OCI-LY7 (cell line): Measurements from ENCODE around the gene AKT1. TPM values are rescaled to one million over a fixed set of nuclear protein-coding genes. Genes with fewer than 3 reads are reported as not detected.

Experiments
- BruUV-seq: library from RNA; stranded (reverse); fragments of 400-500 nt; replicated peaks from 2 replicates; lab custom pipeline; 2021; lab: Mats Ljungman, UMichigan
- CTCF ChIA-PET: fragments of 300-600 bp; sonication (Branson Sonifier 250); formaldehyde crosslinking; loops from one replicate; lab custom pipeline; 2022; ENCODE audit warnings: antibody characterized with exemption; ENCODE audit not compliant: unreplicated experiment; lab: Charles Lee
- POLR2A ChIA-PET: fragments of 300-600 bp; sonication (Branson Sonifier 250); formaldehyde crosslinking; loops from one replicate; lab custom pipeline; 2022; ENCODE audit warnings: antibody characterized with exemption; lab: Charles Lee
- DNase-seq: peaks from one replicate; pipeline ENCODE4 v3.0.0-alpha.2; 2015; ENCODE audit warnings: low spot score
- H2AFZ ChIP-seq: fragments of 200-600 bp; sonication (generic), shearing (Covaris generic); 2 replicates; pipeline ENCODE4 v1.6.1; 2014; ENCODE audit warnings: mild to moderate bottlenecking, antibody characterized with exemption, low read length, moderate library complexity
- H3K27ac ChIP-seq: fragments of 200-600 bp; sonication (generic); 2 replicates; pipeline ENCODE4 v1.5.1; 2014; ENCODE audit warnings: mixed run types, low read depth, mild to moderate bottlenecking, moderate library complexity, low read length, inconsistent platforms; ENCODE audit not compliant: poor library complexity, severe bottlenecking
- H3K36me3 ChIP-seq: fragments of 200-600 bp; sonication (generic); 2 replicates; pipeline ENCODE4 v1.6.1; 2014; ENCODE audit warnings: mild to moderate bottlenecking, antibody characterized with exemption, low read length, moderate library complexity, mixed read lengths; ENCODE audit not compliant: insufficient read depth
- H3K4me1 ChIP-seq: fragments of 200-600 bp; sonication (generic); 2 replicates; pipeline ENCODE4 v1.5.1; 2014; ENCODE audit warnings: mild to moderate bottlenecking, low read length; ENCODE audit not compliant: insufficient read depth, poor library complexity, severe bottlenecking
- H3K4me2 ChIP-seq: fragments of 200-600 bp; sonication (generic); 2 replicates; pipeline ENCODE4 v1.6.1; 2014; ENCODE audit warnings: mild to moderate bottlenecking, low read length
- H3K4me3 ChIP-seq: fragments of 200-600 bp; sonication (generic); 2 replicates; pipeline ENCODE4 v1.5.1; 2014; ENCODE audit warnings: mild to moderate bottlenecking, low read depth, low read length; ENCODE audit not compliant: poor library complexity, severe bottlenecking
- H3K79me2 ChIP-seq: fragments of 200-600 bp; sonication (generic); 2 replicates; pipeline ENCODE4 v1.6.1; 2016; ENCODE audit warnings: low read depth, mild to moderate bottlenecking, low read length, moderate library complexity, mixed read lengths; ENCODE audit not compliant: insufficient read depth
- H3K9me2 ChIP-seq: fragments of 200-600 bp; sonication (generic); 2 replicates; pipeline ENCODE4 v1.6.1; 2016; ENCODE audit warnings: mild to moderate bottlenecking, low read length, mixed read lengths; ENCODE audit not compliant: insufficient read depth
- H3K9me3 ChIP-seq: fragments of 200-600 bp; sonication (generic); 2 replicates; pipeline ENCODE4 v1.6.1; 2014; ENCODE audit warnings: mild to moderate bottlenecking, mixed run types, low read length, mixed read lengths
- H4K20me1 ChIP-seq: fragments of 200-600 bp; sonication (generic); 2 replicates; pipeline ENCODE4 v1.6.1; 2014; ENCODE audit warnings: mild to moderate bottlenecking, antibody characterized with exemption, low read length, moderate library complexity, mixed read lengths; ENCODE audit not compliant: insufficient read depth
- CTCF ChIP-seq: fragments of 200-600 bp; sonication (generic); conservative IDR thresholded peaks from 2 replicates; pipeline ENCODE4 v1.5.1; 2014; ENCODE audit warnings: mild to moderate bottlenecking, antibody characterized with exemption, low read length, moderate library complexity, mixed read lengths
- EZH2phosphoT487 ChIP-seq: fragments of 200-600 bp; sonication (generic); IDR thresholded peaks from 2 replicates; pipeline ENCODE4 v1.6.1; 2018; ENCODE audit warnings: low read depth, borderline replicate concordance, mild to moderate bottlenecking, mixed run types, antibody characterized with exemption, low read length, moderate library complexity, mixed read lengths
- intact Hi-C: fragments of 100-400 bp; cut with micrococcal nuclease; formaldehyde crosslinking; loops from one replicate; pipeline ENCODE4 v1.10.0; 2022; ENCODE audit not compliant: unreplicated experiment
- total RNA-seq, 2 experiments: library from RNA; depleted of rRNA in 1 of 2; stranded (reverse); fragments of >200 nt in 1 of 2; shearing (Covaris generic) in 1 of 2; gene quantifications; 2 replicates each; pipeline ENCODE4 v1.2.3, GENCODE V29; 2014 to 2022

AKT1 gene
- total RNA-seq, 2 experiments from 2014 or later = 75.4 to 108 TPM

GRCh38 chr14:104735830-104736642 lies 59.5 kb downstream of the AKT1 start:
- Histone ChIP-seq H3K79me2 (no peaks in the 10 kb centered on the region), H3K4me3 (no peak overlapping the region), H3K4me1 (no peaks in the 10 kb centered on the region), H2AFZ (no peak overlapping the region), H3K4me2 (no peak overlapping the region), H4K20me1 (no peaks in the 10 kb centered on the region), H3K9me3 (no peaks in the 10 kb centered on the region), H3K9me2 (no peaks in the 10 kb centered on the region), H3K27ac (no peak overlapping the region), H3K36me3 (no peaks in the 10 kb centered on the region)
- intact Hi-C loops = no loop called here
- TF ChIP-seq CTCF (no peak), EZH2phosphoT487 (no peak)
- BruUV-seq = no TSS peak
- ChIA-PET CTCF (no interaction called here), POLR2A (no interaction called here)
- no peak for DNase-seq

DNA sequence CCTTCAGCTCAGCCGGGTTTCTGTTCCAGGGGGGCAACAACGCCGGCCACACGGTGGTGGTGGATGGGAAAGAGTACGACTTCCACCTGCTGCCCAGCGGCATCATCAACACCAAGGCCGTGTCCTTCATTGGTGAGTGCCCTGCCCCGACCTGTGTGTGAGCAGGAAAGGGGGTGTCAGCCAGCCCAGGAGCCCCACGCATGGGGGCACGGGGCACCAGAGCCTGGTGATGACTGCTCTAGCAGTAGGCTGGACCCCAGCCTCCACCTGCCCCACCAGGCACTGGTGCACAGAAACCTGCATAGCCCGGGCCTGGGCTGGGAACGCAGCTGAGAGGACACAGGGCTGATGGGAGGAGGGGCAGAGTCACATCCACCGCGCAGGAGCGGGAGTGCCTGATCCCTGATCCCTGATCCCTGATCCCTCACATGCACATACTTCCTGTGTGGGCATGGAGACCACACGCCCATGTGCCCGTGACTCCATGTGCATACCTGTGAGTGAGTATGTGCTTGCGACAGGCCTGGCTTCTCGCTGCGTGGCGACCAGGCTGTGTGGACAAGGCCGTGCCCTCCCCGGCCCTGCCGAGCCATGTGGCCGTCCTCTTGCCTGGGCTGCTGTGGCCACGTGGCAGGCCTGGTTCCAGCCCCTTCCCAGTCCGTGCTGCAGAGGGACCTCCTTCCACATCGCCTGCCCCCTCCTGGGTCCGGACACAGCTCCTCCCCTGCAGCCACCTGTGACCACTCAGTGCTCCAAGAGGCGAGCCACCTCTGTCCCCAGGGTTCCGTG lies 60.4 kb downstream of the AKT1 start:
- no peak for DNase-seq
- intact Hi-C loops = no loop called here
- no peaks in the 10 kb centered on the region for H3K9me2 ChIP-seq
- no peak for TF ChIP-seq CTCF
- TF ChIP-seq EZH2phosphoT487 = no peak
- no peak overlapping the region for H3K27ac ChIP-seq
- H3K9me3 ChIP-seq = no peaks in the 10 kb centered on the region
- no peak overlapping the region for H2AFZ ChIP-seq
- ChIA-PET POLR2A (no interaction called here), CTCF (no interaction called here)
- H3K4me3 ChIP-seq = no peak overlapping the region
- no TSS peak for BruUV-seq
- H4K20me1 ChIP-seq = no peaks in the 10 kb centered on the region
- no peaks in the 10 kb centered on the region for H3K79me2 ChIP-seq
- H3K4me2 ChIP-seq = no peak overlapping the region
- H3K36me3 ChIP-seq = no peaks in the 10 kb centered on the region
- H3K4me1 ChIP-seq = no peaks in the 10 kb centered on the region
